LNCaP clone FGC (cell line): Measurements from ENCODE around the gene RAD21L1.

Experiments
- DNase-seq: peaks from one replicate; pipeline ENCODE4 v3.0.0-alpha.2; 2011; ENCODE audit warnings: low read depth
- H3K4me3 ChIP-seq: 2 replicates; pipeline ENCODE4 v1.5.1; 2011; ENCODE audit warnings: mild to moderate bottlenecking, low read depth, low read length, control low read depth
- CTCF ChIP-seq: IDR thresholded peaks from 2 replicates; pipeline ENCODE4 v1.5.1; 2012; ENCODE audit warnings: mild to moderate bottlenecking; ENCODE audit not compliant: control insufficient read depth, insufficient read depth; ENCODE audit errors: extremely low read depth

RAD21L1 gene

GRCh38 chr20:1293641-1294379 lies 68.0 kb downstream of the RAD21L1 start:
- no peak for DNase-seq
- no peak for TF ChIP-seq CTCF
- H3K4me3 ChIP-seq, result no peak overlapping the region

DNA sequence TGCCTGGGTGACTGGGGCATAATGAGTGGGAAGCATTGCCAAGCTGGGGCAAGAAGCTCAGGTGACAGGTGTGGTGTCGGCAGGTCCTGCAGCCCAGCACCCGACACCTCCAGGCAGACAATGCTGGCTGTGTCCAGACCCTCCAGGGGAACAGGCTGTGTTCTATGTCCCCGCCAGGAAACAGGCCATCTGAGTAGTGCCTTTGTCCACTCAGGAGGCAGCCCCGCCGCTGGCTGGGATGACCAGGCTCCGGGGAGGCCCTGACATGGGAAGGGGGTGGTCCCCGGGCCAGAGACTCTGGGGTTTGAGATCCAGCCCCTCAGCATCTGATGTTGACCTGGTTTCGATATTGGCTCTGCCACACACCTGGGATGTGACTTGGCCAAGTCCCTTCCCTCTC lies 68.7 kb downstream of the RAD21L1 start:
- H3K4me3 ChIP-seq, result no peak overlapping the region
- no peak for TF ChIP-seq CTCF

DNA sequence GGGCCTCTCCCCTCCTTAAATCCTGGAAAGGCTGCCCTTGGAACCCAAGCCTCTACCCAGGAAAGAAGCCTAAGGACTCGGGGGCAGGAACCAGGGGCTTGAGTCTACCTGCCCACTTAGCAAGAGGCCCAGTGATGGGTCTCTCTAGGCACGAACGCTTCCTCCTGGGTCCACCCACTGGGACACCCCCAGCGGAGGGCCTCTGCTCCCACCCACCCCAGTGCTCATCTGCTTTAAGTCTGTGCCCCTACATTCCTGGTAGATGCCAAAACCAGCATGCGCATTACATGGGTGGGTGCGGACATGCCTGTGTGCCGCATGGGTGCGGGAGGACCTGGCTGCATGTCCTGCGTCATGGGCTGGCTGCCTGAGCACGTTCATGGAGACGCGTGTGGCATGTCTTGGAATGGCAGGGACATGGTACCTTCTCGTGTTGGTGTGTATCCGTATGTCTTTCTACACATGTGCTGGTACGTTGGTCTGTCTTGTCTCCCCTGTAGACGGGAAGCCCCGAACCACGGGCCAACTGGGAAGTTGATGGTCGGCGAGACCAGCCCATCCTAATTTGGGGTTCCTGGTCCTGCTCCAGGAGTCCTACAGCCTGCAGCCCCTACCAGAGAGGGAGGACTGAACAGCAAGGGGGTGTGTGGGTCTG lies 69.6 kb downstream of the RAD21L1 start:
- TF ChIP-seq CTCF, result no peak
- H3K4me3 ChIP-seq, result no peak overlapping the region
- DNase-seq, result no peak

More for the DNA sequence above, 68.7 kb downstream of the RAD21L1 start:
- no peak for DNase-seq

GRCh38 chr20:1296117-1296610 lies 70.3 kb downstream of the RAD21L1 start:
- no peak overlapping the region for H3K4me3 ChIP-seq
- TF ChIP-seq CTCF, result no peak
- DNase-seq, result no peak

- no peak overlapping the region for H3K4me3 ChIP-seq
- no peak for DNase-seq
- TF ChIP-seq CTCF, result no peak
These were observed 71.1 kb downstream of the RAD21L1 start for GRCh38 chr20:1296922-1297321.

DNA sequence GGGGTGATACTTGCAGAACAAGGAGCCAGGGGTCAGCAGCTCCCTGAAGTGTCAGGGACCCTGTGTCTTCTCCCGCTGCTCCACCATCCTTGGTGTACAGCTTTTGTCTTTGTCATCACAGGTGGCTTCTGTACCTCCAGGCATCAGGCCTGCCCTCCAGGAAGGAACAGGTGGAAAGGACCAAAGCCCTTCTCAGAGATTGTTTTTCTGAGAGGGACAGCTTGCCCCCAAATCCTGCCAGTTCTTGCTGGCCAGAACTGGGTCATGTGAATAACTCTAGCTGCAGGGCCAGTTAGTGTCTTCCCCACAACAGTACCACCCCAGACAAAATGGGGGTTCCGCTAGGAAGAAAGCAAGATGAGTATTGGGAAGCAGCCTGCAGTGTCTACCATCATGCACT lies 71.6 kb downstream of the RAD21L1 start:
- TF ChIP-seq CTCF, result no peak
- no peak overlapping the region for H3K4me3 ChIP-seq
- DNase-seq, result no peak
